Panc1 (cell line): ENCODE data around the gene ZNF831. TPM values are rescaled to one million over a fixed set of nuclear protein-coding genes. Genes with fewer than 3 reads are reported as not detected.

Source experiments
- ATAC-seq: fragments of 200-7000 bp; cut with Tn5 transposase; 2 replicates; pipeline ENCODE4 v1.9.1; 2020; ENCODE audit warnings: mild to moderate bottlenecking, moderate library complexity
- BruUV-seq: library from RNA; stranded (reverse); fragments of 400-500 nt; replicated peaks from 2 replicates; lab custom pipeline; 2021; lab: Mats Ljungman, UMichigan
- CTCF ChIA-PET: fragments of 300-600 bp; sonication (Branson Sonifier 250); formaldehyde crosslinking; loops from one replicate; lab custom pipeline; 2022; ENCODE audit warnings: antibody characterized with exemption; lab: Charles Lee
- POLR2A ChIA-PET: fragments of 300-600 bp; sonication (Branson Sonifier 250); formaldehyde crosslinking; loops from one replicate; lab custom pipeline; 2022; ENCODE audit warnings: antibody characterized with exemption; lab: Charles Lee
- DNase-seq: peaks from one replicate; pipeline ENCODE4 v3.0.0-alpha.2; 2010; ENCODE audit warnings: low read depth, low spot score
- H3K27ac ChIP-seq: 2 replicates; pipeline ENCODE4 v1.5.1; 2011; ENCODE audit warnings: mild to moderate bottlenecking, low read length, inconsistent platforms
- H3K27me3 ChIP-seq: fragments of 200-500 bp; sonication (Bioruptor generic); 2 replicates; pipeline ENCODE4 v1.6.0; 2014; ENCODE audit warnings: low read length, inconsistent platforms; ENCODE audit not compliant: control insufficient read depth, insufficient read depth
- H3K36me3 ChIP-seq: fragments of 200-500 bp; sonication (Bioruptor generic); 2 replicates; pipeline ENCODE4 v1.5.1; 2014; ENCODE audit warnings: inconsistent platforms, mild to moderate bottlenecking, low read length, moderate library complexity; ENCODE audit not compliant: control insufficient read depth, insufficient read depth
- H3K4me1 ChIP-seq: 2 replicates; pipeline ENCODE4 v1.5.1; 2011; ENCODE audit warnings: inconsistent platforms, mild to moderate bottlenecking, low read length, moderate library complexity; ENCODE audit not compliant: control insufficient read depth, insufficient read depth
- H3K4me3 ChIP-seq, 2 experiments: 2 replicates each; pipeline ENCODE4 v1.5.1; 2011 to 2012; ENCODE audit warnings: low read depth in 2 of 2, low read length in 2 of 2, mild to moderate bottlenecking in 2 of 2, inconsistent platforms in 1 of 2, moderate library complexity in 1 of 2
- H3K9me3 ChIP-seq: fragments of 200-500 bp; sonication (Bioruptor generic); 2 replicates; pipeline ENCODE4 v1.5.1; 2014; ENCODE audit warnings: low read depth, mild to moderate bottlenecking, inconsistent platforms, low read length, moderate library complexity; ENCODE audit not compliant: control insufficient read depth, insufficient read depth
- POLR2AphosphoS5 ChIP-seq: IDR thresholded peaks from 2 replicates; pipeline ENCODE4 v1.6.1; 2012; ENCODE audit warnings: mild to moderate bottlenecking, low read depth, low read length, moderate library complexity
- SIN3A ChIP-seq: IDR thresholded peaks from 2 replicates; pipeline ENCODE4 v1.6.1; 2012; ENCODE audit warnings: low read depth, mild to moderate bottlenecking, low read length, moderate library complexity, borderline replicate concordance; ENCODE audit not compliant: insufficient read depth
- TCF7L2 ChIP-seq: IDR thresholded peaks from 2 replicates; pipeline ENCODE4 v1.6.1; 2011; ENCODE audit warnings: mild to moderate bottlenecking, low read depth, low read length, inconsistent platforms
- in situ Hi-C: cut with HindIII; loops from 2 replicates; pipeline ENCODE4 v1.10.0; 2016; ENCODE audit warnings: low sequenced_read_pairs, low pct_unique_long_range_greater_than_20kb
- intact Hi-C: fragments of 100-400 bp; cut with micrococcal nuclease; formaldehyde crosslinking; loops from one replicate; pipeline ENCODE4 v1.10.0; 2022; ENCODE audit not compliant: unreplicated experiment
- total RNA-seq: library from RNA; stranded (reverse); gene quantifications from one replicate; pipeline ENCODE4 v1.2.1, GENCODE V29; 2021; ENCODE audit not compliant: unreplicated experiment
- TF ChIP-seq, protein P1 (sequence below): fragments of 450-650 bp; IDR thresholded peaks from 2 replicates; pipeline ENCODE4 v1.5.1; 2017; ENCODE audit warnings: mild to moderate bottlenecking
- TF ChIP-seq, protein P2 (sequence below), 2 experiments: IDR thresholded peaks; 2 replicates each; pipeline ENCODE4 v1.6.1; 2011 to 2012; ENCODE audit warnings: low read depth in 2 of 2, control low read depth in 1 of 2, low read length in 1 of 2, mild to moderate bottlenecking in 1 of 2, moderate library complexity in 1 of 2; ENCODE audit not compliant: insufficient read depth in 1 of 2

ZNF831 gene
- total RNA-seq, 1 experiment from 2014 or later = 0.03 TPM

- intact Hi-C loops (no loop called here), in situ Hi-C loops (no loop called here)
These were observed 50.5 kb downstream of the ZNF831 start for GRCh38 chr20:59214073-59214472.

DNA sequence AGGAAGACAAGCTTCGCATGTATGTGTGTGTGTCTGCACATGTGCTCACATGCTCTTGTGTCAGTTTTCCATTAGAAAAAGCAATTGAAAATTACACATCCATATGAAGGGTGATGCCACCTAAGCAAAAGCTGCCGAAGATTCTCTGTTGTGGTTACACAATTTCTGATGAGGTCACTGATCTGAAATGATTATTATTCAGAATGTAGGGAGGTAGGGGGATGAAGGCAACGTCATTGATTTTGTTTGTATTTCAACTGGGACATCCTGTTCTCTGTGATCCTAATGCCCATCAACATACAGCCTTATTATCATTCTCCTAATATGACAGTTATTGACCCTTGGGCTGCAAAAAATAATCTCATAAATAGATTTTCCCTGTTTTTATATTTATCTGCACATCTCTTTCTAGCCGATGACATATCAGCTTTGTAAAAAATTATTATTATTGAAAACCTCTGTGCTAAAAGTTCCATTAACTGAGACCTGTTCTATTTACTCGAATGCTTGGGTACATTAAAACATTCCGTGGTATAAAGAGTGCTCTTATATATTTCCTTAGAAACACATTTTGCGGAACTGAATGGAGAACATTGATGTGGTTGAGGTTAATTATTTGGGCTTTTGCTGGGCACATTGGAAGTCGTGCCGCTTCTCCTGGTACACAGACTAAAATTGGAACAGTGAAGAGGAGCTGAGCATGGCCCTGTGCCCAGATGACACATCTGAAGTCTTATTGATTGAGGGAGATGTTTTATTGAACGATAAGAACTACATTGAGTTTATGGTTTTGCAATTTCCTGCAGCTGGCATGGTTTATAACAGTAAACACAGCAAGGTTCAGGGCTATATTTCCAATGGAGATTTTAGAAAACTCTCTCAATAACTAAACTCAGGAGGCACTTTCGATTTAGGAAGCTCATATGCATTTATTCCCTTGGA, 51.3 kb downstream of the ZNF831 start:
- H3K4me3 ChIP-seq = no peak overlapping the region
- H3K27ac ChIP-seq = no peak overlapping the region
- H3K27me3 ChIP-seq = peaks cover 15% of the 10 kb centered on the region; the same call in 1 of the 2 replicates
- in situ Hi-C loops (no loop called here), intact Hi-C loops (no loop called here)
- ChIA-PET POLR2A (no interaction called here), CTCF (no interaction called here)
- ATAC-seq = no peak
- H3K9me3 ChIP-seq = no peaks in the 10 kb centered on the region
- TF ChIP-seq, protein P1, sequence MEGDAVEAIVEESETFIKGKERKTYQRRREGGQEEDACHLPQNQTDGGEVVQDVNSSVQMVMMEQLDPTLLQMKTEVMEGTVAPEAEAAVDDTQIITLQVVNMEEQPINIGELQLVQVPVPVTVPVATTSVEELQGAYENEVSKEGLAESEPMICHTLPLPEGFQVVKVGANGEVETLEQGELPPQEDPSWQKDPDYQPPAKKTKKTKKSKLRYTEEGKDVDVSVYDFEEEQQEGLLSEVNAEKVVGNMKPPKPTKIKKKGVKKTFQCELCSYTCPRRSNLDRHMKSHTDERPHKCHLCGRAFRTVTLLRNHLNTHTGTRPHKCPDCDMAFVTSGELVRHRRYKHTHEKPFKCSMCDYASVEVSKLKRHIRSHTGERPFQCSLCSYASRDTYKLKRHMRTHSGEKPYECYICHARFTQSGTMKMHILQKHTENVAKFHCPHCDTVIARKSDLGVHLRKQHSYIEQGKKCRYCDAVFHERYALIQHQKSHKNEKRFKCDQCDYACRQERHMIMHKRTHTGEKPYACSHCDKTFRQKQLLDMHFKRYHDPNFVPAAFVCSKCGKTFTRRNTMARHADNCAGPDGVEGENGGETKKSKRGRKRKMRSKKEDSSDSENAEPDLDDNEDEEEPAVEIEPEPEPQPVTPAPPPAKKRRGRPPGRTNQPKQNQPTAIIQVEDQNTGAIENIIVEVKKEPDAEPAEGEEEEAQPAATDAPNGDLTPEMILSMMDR = no peak
- TF ChIP-seq, protein P2, sequence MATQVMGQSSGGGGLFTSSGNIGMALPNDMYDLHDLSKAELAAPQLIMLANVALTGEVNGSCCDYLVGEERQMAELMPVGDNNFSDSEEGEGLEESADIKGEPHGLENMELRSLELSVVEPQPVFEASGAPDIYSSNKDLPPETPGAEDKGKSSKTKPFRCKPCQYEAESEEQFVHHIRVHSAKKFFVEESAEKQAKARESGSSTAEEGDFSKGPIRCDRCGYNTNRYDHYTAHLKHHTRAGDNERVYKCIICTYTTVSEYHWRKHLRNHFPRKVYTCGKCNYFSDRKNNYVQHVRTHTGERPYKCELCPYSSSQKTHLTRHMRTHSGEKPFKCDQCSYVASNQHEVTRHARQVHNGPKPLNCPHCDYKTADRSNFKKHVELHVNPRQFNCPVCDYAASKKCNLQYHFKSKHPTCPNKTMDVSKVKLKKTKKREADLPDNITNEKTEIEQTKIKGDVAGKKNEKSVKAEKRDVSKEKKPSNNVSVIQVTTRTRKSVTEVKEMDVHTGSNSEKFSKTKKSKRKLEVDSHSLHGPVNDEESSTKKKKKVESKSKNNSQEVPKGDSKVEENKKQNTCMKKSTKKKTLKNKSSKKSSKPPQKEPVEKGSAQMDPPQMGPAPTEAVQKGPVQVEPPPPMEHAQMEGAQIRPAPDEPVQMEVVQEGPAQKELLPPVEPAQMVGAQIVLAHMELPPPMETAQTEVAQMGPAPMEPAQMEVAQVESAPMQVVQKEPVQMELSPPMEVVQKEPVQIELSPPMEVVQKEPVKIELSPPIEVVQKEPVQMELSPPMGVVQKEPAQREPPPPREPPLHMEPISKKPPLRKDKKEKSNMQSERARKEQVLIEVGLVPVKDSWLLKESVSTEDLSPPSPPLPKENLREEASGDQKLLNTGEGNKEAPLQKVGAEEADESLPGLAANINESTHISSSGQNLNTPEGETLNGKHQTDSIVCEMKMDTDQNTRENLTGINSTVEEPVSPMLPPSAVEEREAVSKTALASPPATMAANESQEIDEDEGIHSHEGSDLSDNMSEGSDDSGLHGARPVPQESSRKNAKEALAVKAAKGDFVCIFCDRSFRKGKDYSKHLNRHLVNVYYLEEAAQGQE (IDR thresholded peaks at IDR 0.05; ENCODE audit: insufficient read depth in 1 of 2, low read depth in 2 of 2, low read length in 1 of 2) = no peak
- TF ChIP-seq SIN3A (no peak), TCF7L2 (no peak), POLR2AphosphoS5 (no peak)
- no peaks in the 10 kb centered on the region for H3K36me3 ChIP-seq
- H3K4me1 ChIP-seq = no peaks in the 10 kb centered on the region
- no peak for DNase-seq
- BruUV-seq = no TSS peak

More at GRCh38 chr20:59214073-59214472, 50.5 kb downstream of the ZNF831 start:
- ChIA-PET CTCF (no interaction called here), POLR2A (no interaction called here)
- DNase-seq = no peak
- Histone ChIP-seq H3K4me3 (no peak overlapping the region), H3K36me3 (no peaks in the 10 kb centered on the region), H3K9me3 (no peaks in the 10 kb centered on the region), H3K4me1 (no peaks in the 10 kb centered on the region), H3K27me3 (peaks cover 8% of the 10 kb centered on the region; the same call in 1 of the 2 replicates), H3K27ac (no peak overlapping the region)
- no TSS peak for BruUV-seq
- TF ChIP-seq SIN3A (no peak), POLR2AphosphoS5 (no peak), TCF7L2 (no peak)
- TF ChIP-seq, protein P2 (IDR thresholded peaks at IDR 0.05; ENCODE audit: insufficient read depth in 1 of 2, low read depth in 2 of 2, low read length in 1 of 2) = no peak
- TF ChIP-seq, protein P1 = no peak
- ATAC-seq = no peak
